Caco-2 (cell line): ENCODE measurements around the gene SNF8. TPM values are rescaled to one million over a fixed set of nuclear protein-coding genes. Genes with fewer than 3 reads are reported as not detected.

Experiments used
- BruUV-seq: library from RNA; stranded (reverse); fragments of 400-500 nt; replicated peaks from 2 replicates; lab custom pipeline; 2021; lab: Mats Ljungman, UMichigan
- CTCF ChIA-PET: fragments of 300-600 bp; sonication (Branson Sonifier 250); formaldehyde crosslinking; loops from one replicate; lab custom pipeline; 2022; ENCODE audit warnings: antibody characterized with exemption; lab: Charles Lee
- POLR2A ChIA-PET: fragments of 300-600 bp; sonication (Branson Sonifier 250); formaldehyde crosslinking; loops from one replicate; lab custom pipeline; 2022; ENCODE audit warnings: antibody characterized with exemption; lab: Charles Lee
- DNase-seq, 2 experiments: peaks; one replicate each; pipeline versions ENCODE4 v3.0.0 to v3.0.0-alpha.2; 2020 to 2022
- H3K27me3 ChIP-seq: replicated peaks from 2 replicates; pipeline ENCODE4 v1.6.0; 2011; ENCODE audit warnings: low read length; ENCODE audit not compliant: control insufficient read depth, insufficient read depth
- H3K36me3 ChIP-seq: 2 replicates; pipeline ENCODE4 v1.5.1; 2011; ENCODE audit warnings: low read length; ENCODE audit not compliant: control insufficient read depth, insufficient read depth
- H3K4me1 ChIP-seq: fragments of 250-450 bp; sonication (Bioruptor Pico); 2 replicates; pipeline ENCODE4 v1.5.1; 2020; ENCODE audit warnings: mild to moderate bottlenecking
- H3K4me3 ChIP-seq: 2 replicates; pipeline ENCODE4 v1.5.1; 2011; ENCODE audit warnings: low read depth, mild to moderate bottlenecking, control low read depth, low read length
- H3K9me3 ChIP-seq: fragments of 250-450 bp; sonication (Bioruptor Pico); 2 replicates; pipeline ENCODE4 v1.5.1; 2020; ENCODE audit warnings: mild to moderate bottlenecking, moderate library complexity
- H3K27ac Mint-ChIP-seq: one replicate; pipeline ENCODE4 v1.8.0; 2022; ENCODE audit warnings: mixed read lengths; ENCODE audit not compliant: unreplicated experiment
- H3K27me3 Mint-ChIP-seq: one replicate; pipeline ENCODE4 v1.8.0; 2022; ENCODE audit warnings: mixed read lengths; ENCODE audit not compliant: insufficient read depth, unreplicated experiment
- H3K36me3 Mint-ChIP-seq: one replicate; pipeline ENCODE4 v1.8.0; 2022; ENCODE audit warnings: mild to moderate bottlenecking, mixed read lengths; ENCODE audit not compliant: insufficient read depth, unreplicated experiment
- H3K4me1 Mint-ChIP-seq: one replicate; pipeline ENCODE4 v1.8.0; 2022; ENCODE audit warnings: low read depth, mixed read lengths; ENCODE audit not compliant: unreplicated experiment
- H3K4me3 Mint-ChIP-seq: one replicate; pipeline ENCODE4 v1.8.0; 2022; ENCODE audit warnings: mild to moderate bottlenecking, moderate library complexity, mixed read lengths; ENCODE audit not compliant: unreplicated experiment
- H3K9me3 Mint-ChIP-seq: one replicate; pipeline ENCODE4 v1.8.0; 2022; ENCODE audit warnings: mixed read lengths; ENCODE audit not compliant: unreplicated experiment
- intact Hi-C: fragments of 100-400 bp; cut with micrococcal nuclease; formaldehyde crosslinking; loops from one replicate; pipeline ENCODE4 v1.10.0; 2022; ENCODE audit not compliant: unreplicated experiment
- total RNA-seq: library from RNA; stranded (reverse); gene quantifications from 2 replicates; pipeline ENCODE4 v1.2.3, GENCODE V29; 2022
- TF ChIP-seq, protein P1 (sequence below), 2 experiments: fragments of 200-600 bp in 1 of 2; IDR thresholded peaks; 1 replicate in 1 of 2; 2 replicates in 1 of 2; pipeline versions ENCODE4 v1.5.1 to v1.8.0; 2011 to 2022; ENCODE audit warnings: antibody characterized with exemption in 1 of 2, control low read depth in 1 of 2, inconsistent platforms in 1 of 2, low read depth in 1 of 2, low read length in 1 of 2, mild to moderate bottlenecking in 1 of 2, moderate library complexity in 1 of 2; ENCODE audit not compliant: insufficient read depth in 1 of 2, severe bottlenecking in 1 of 2, unreplicated experiment in 1 of 2

The SNF8 gene
- total RNA-seq, 1 experiment from 2014 or later = 457 TPM

- H3K4me3 ChIP-seq = no peak overlapping the region
- TF ChIP-seq, protein P1, sequence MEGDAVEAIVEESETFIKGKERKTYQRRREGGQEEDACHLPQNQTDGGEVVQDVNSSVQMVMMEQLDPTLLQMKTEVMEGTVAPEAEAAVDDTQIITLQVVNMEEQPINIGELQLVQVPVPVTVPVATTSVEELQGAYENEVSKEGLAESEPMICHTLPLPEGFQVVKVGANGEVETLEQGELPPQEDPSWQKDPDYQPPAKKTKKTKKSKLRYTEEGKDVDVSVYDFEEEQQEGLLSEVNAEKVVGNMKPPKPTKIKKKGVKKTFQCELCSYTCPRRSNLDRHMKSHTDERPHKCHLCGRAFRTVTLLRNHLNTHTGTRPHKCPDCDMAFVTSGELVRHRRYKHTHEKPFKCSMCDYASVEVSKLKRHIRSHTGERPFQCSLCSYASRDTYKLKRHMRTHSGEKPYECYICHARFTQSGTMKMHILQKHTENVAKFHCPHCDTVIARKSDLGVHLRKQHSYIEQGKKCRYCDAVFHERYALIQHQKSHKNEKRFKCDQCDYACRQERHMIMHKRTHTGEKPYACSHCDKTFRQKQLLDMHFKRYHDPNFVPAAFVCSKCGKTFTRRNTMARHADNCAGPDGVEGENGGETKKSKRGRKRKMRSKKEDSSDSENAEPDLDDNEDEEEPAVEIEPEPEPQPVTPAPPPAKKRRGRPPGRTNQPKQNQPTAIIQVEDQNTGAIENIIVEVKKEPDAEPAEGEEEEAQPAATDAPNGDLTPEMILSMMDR (IDR thresholded peaks at IDR 0.05; ENCODE audit: insufficient read depth in 1 of 2, low read depth in 1 of 2, low read length in 1 of 2, severe bottlenecking in 1 of 2, unreplicated experiment in 1 of 2) = no peak
- BruUV-seq = no TSS peak
- Mint-ChIP-seq H3K9me3 (no peaks in the 10 kb centered on the region), H3K27ac (peak overlapping the region; percentile 97), H3K27me3 (no peaks in the 10 kb centered on the region), H3K36me3 (peaks cover 16% of the 10 kb centered on the region), H3K4me3 (no peak overlapping the region), H3K4me1 (peaks cover 46% of the 10 kb centered on the region)
- no peaks in the 10 kb centered on the region for H3K9me3 ChIP-seq
- H3K36me3 ChIP-seq = no peaks in the 10 kb centered on the region
- ChIA-PET POLR2A (interaction anchor here (0.6 to 4.8 kb wide), 2 partner anchors 23 to 26 kb away, joined by 5 to 73 read pairs; partner anchors contain the start of gene IGF2BP1), CTCF (interaction anchor here (0.6 to 3.7 kb wide), 5 partner anchors 19 to 81 kb away, joined by 3 to 24 read pairs (median 6); partner anchors contain the start of gene ATP5MC1)
- DNase-seq = peak in 1 of 2 experiments; percentile 36
- H3K4me1 ChIP-seq = peaks cover 38% of the 10 kb centered on the region
- intact Hi-C loops = no loop called here
- no peaks in the 10 kb centered on the region for H3K27me3 ChIP-seq
Measured at GRCh38 chr17:48973806-48974205, 29.2 kb upstream of the SNF8 start.

DNA sequence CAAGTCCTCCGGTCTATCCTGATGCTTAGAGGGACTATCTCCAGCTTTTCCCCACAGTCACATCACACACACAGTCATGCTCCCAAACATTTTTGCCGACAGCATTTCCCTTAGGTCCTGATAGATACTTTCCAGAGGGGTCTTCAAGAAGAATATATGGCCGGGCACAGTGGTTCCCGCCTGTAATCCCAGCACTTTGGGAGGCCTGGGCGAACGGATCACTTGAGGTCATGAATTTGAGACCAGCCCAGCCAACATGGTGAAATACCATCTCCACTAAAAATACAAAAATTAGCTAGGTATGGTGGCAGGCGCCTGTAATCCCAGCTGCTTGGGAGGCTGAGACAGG lies 28.1 kb upstream of the SNF8 start:
- BruUV-seq = TSS peak; percentile 76
- DNase-seq = no peak
- Histone ChIP-seq H3K36me3 (no peaks in the 10 kb centered on the region), H3K9me3 (no peaks in the 10 kb centered on the region), H3K4me1 (peaks cover 38% of the 10 kb centered on the region), H3K4me3 (no peak overlapping the region), H3K27me3 (no peaks in the 10 kb centered on the region)
- H3K4me1 Mint-ChIP-seq = peaks cover 46% of the 10 kb centered on the region
- peak overlapping the region; percentile 58 for H3K4me3 Mint-ChIP-seq
- ChIA-PET POLR2A (interaction anchor here (0.6 to 4.8 kb wide), 5 partner anchors 22 to 115 kb away, joined by 3 to 73 read pairs (median 14); partner anchors contain the start of genes IGF2BP1 and SNF8), CTCF (interaction anchor here (0.6 to 3.7 kb wide), 6 partner anchors 8 to 60 kb away, joined by 3 to 24 read pairs (median 8); no protein-coding TSS in a partner anchor)
- no peaks in the 10 kb centered on the region for H3K9me3 Mint-ChIP-seq
- no peaks in the 10 kb centered on the region for H3K27me3 Mint-ChIP-seq
- intact Hi-C loops = loop anchor here (1.0 kb wide), 1 partner anchor 28 kb away; the partner anchor contains the start of gene SNF8
- peak overlapping the region; percentile 97 for H3K27ac Mint-ChIP-seq
- peaks cover 16% of the 10 kb centered on the region for H3K36me3 Mint-ChIP-seq
- TF ChIP-seq, protein P1 (IDR thresholded peaks at IDR 0.05; ENCODE audit: insufficient read depth in 1 of 2, low read depth in 1 of 2, low read length in 1 of 2, severe bottlenecking in 1 of 2, unreplicated experiment in 1 of 2) = no peak

GRCh38 chr17:48970865-48971687 lies 26.4 kb upstream of the SNF8 start:
- TF ChIP-seq, protein P1 (IDR thresholded peaks at IDR 0.05; ENCODE audit: insufficient read depth in 1 of 2, low read depth in 1 of 2, low read length in 1 of 2, severe bottlenecking in 1 of 2, unreplicated experiment in 1 of 2) = no peak
- Mint-ChIP-seq H3K27ac (peak overlapping the region; percentile 97), H3K27me3 (no peaks in the 10 kb centered on the region), H3K36me3 (peaks cover 22% of the 10 kb centered on the region), H3K4me3 (peak overlapping the region; percentile 58), H3K9me3 (no peaks in the 10 kb centered on the region), H3K4me1 (peaks cover 46% of the 10 kb centered on the region)
- Histone ChIP-seq H3K4me3 (no peak overlapping the region), H3K9me3 (no peaks in the 10 kb centered on the region), H3K36me3 (no peaks in the 10 kb centered on the region), H3K4me1 (peaks cover 38% of the 10 kb centered on the region), H3K27me3 (no peaks in the 10 kb centered on the region)
- no TSS peak for BruUV-seq
- peak; percentile 89 to 96 for DNase-seq
- ChIA-PET POLR2A (interaction anchor here (0.6 to 4.8 kb wide), 7 partner anchors 10 to 91 kb away, joined by 3 to 73 read pairs (median 5); partner anchors contain the start of genes ATP5MC1, IGF2BP1 and SNF8), CTCF (interaction anchor here (0.7 to 3.7 kb wide), 7 partner anchors 9 to 247 kb away, joined by 3 to 26 read pairs (median 10); no protein-coding TSS in a partner anchor)
- intact Hi-C loops = loop anchor here (1.0 to 2.0 kb wide), 4 partner anchors 10 to 62 kb away; partner anchors contain the start of gene UBE2Z
